ENCODE measurements around the gene MYO9B.

Gene MYO9B

GRCh38 chr19:17235971-17236777 is 160.6 kb downstream of the MYO9B start:
- DNase-seq (ENCODE audit: low read depth in 2 of 2, low spot score in 1 of 2) = no peak

- no peak for DNase-seq (ENCODE audit: low read depth in 2 of 2, low spot score in 1 of 2)
These were observed 161.4 kb downstream of the MYO9B start for GRCh38 chr19:17236811-17237543.

GRCh38 chr19:17237747-17238706 is 162.4 kb downstream of the MYO9B start:
- DNase-seq (ENCODE audit: low read depth in 2 of 2, low spot score in 1 of 2) = no peak

- no peak for DNase-seq (ENCODE audit: low read depth in 2 of 2, low spot score in 1 of 2)
These were observed 164.6 kb downstream of the MYO9B start for GRCh38 chr19:17240062-17240752.

- DNase-seq (ENCODE audit: low read depth in 2 of 2, low spot score in 1 of 2) = no peak
These were observed 165.3 kb downstream of the MYO9B start for GRCh38 chr19:17240826-17241399.

- no peak for DNase-seq (ENCODE audit: low read depth in 2 of 2, low spot score in 1 of 2)
These were observed 167.0 kb downstream of the MYO9B start for GRCh38 chr19:17242431-17243208.

GRCh38 chr19:17243211-17243829 is 167.7 kb downstream of the MYO9B start:
- DNase-seq (ENCODE audit: low read depth in 2 of 2, low spot score in 1 of 2) = no peak

- DNase-seq (ENCODE audit: low read depth in 2 of 2, low spot score in 1 of 2) = no peak
These were observed 168.4 kb downstream of the MYO9B start for GRCh38 chr19:17243830-17244617.

- DNase-seq (ENCODE audit: low read depth in 2 of 2, low spot score in 1 of 2) = no peak
These were observed 169.3 kb downstream of the MYO9B start for GRCh38 chr19:17244618-17245534.

GRCh38 chr19:17245535-17245984 is 170.0 kb downstream of the MYO9B start, which contains the start of gene NR2F6:
NR2F6 (minus strand) TSS chr19:17245919; CDS start chr19:17245220, 699 bp downstream.
- DNase-seq (ENCODE audit: low read depth in 2 of 2, low spot score in 1 of 2) = no peak

- no peak for DNase-seq (ENCODE audit: low read depth in 2 of 2, low spot score in 1 of 2)
These were observed 171.3 kb downstream of the MYO9B start for GRCh38 chr19:17246681-17247425.

GRCh38 chr19:17248011-17248776 is 172.6 kb downstream of the MYO9B start:
- DNase-seq (ENCODE audit: low read depth in 2 of 2, low spot score in 1 of 2) = no peak

GRCh38 chr19:17249887-17250548 is 174.4 kb downstream of the MYO9B start:
- DNase-seq (ENCODE audit: low read depth in 2 of 2, low spot score in 1 of 2) = no peak

GRCh38 chr19:17254636-17255035 is 179.1 kb downstream of the MYO9B start:
- DNase-seq (ENCODE audit: low read depth in 2 of 2, low spot score in 1 of 2) = no peak

- DNase-seq (ENCODE audit: low read depth in 2 of 2, low spot score in 1 of 2) = no peak
These were observed 179.6 kb downstream of the MYO9B start for GRCh38 chr19:17255150-17255621.
